Activated CD8-positive, alpha-beta memory T cell treated with anti-CD3 and anti-CD28 coated beads, Interleukin-2, amount 10 ng/mL, durations not matched to agents 7 days and 5 days (primary cell): ENCODE measurements around the gene C14orf132. TPM values are rescaled to one million over a fixed set of nuclear protein-coding genes. Genes with fewer than 3 reads are reported as not detected.

Source experiments
- ATAC-seq: fragments of 150-1000 bp; cut with Tn5 transposase; one replicate; pipeline ENCODE4 v1.10.0; 2021; ENCODE audit warnings: moderate library complexity
- CTCF ChIA-PET: fragments of 350-600 bp; sonication (Branson Sonifier 250); formaldehyde crosslinking; loops from one replicate; lab custom pipeline; 2021; ENCODE audit warnings: antibody characterized with exemption; lab: Charles Lee
- DNase-seq: peaks from one replicate; pipeline ENCODE4 v3.0.0-alpha.2; 2020
- H3K27ac Mint-ChIP-seq: one replicate; pipeline ENCODE4 v1.8.0; 2021; ENCODE audit warnings: mild to moderate bottlenecking, mixed read lengths
- H3K27me3 Mint-ChIP-seq: one replicate; pipeline ENCODE4 v1.8.0; 2021; ENCODE audit warnings: mixed read lengths
- H3K36me3 Mint-ChIP-seq: one replicate; pipeline ENCODE4 v1.8.0; 2021; ENCODE audit warnings: mild to moderate bottlenecking, mixed read lengths
- H3K4me1 Mint-ChIP-seq: one replicate; pipeline ENCODE4 v1.8.0; 2021; ENCODE audit warnings: mixed read lengths
- H3K4me3 Mint-ChIP-seq: one replicate; pipeline ENCODE4 v1.8.0; 2021; ENCODE audit warnings: mild to moderate bottlenecking, moderate library complexity, mixed read lengths
- H3K9me3 Mint-ChIP-seq: one replicate; pipeline ENCODE4 v1.8.0; 2022; ENCODE audit warnings: low read depth, mixed read lengths
- total RNA-seq, 2 experiments: library from RNA; stranded (reverse); gene quantifications; one replicate each; pipeline ENCODE4 v1.2.3, GENCODE V29; 2021

C14orf132 gene
- total RNA-seq, 2 experiments from 2014 or later, result 0.20 to 0.33 TPM

DNA sequence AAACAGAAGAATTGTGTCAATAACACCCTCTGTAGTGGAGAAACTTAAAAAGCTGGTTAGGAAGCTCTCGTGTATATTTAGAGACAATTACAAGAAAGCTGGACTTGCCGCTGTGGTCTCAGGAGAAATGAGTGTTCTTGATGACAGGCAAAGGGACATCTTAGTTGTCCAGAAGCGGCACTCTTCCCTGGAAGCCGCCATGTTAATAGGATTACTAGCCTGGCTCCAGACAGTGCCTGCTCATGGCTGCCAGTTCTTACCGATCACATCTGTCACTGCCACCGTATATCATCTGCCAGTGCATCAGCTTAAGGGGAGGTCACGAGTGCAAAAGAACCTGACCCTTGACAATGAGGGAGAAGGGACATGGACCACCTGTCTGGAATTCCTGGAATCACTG is 48.9 kb downstream of the C14orf132 start:
- H3K36me3 Mint-ChIP-seq, result no peaks in the 10 kb centered on the region
- DNase-seq (no peak), ATAC-seq (no peak)
- H3K27ac Mint-ChIP-seq, result no peak overlapping the region
- CTCF ChIA-PET, result no interaction called here
- no peaks in the 10 kb centered on the region for H3K27me3 Mint-ChIP-seq
- no peak overlapping the region for H3K4me3 Mint-ChIP-seq
- H3K9me3 Mint-ChIP-seq, result no peaks in the 10 kb centered on the region
- no peaks in the 10 kb centered on the region for H3K4me1 Mint-ChIP-seq

DNA sequence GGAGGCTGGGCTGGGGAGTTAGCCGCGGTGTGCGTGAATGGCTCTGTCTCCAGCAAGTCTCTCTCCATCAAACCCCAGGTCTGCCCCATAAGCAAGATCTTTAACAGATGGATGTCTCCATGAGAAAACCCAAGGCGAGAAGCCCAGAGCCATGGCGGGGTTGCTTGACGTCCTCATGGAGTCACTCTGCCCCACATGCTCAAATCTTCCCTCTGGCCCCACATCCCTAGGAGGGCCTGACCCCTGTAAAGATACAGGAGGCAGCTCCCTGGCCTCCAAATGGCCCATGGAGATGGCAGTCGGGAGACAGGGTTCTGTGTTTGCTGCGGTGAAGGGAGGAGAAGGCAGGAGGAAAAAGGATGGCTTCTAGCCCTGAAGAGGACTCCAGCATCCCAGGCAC is 49.3 kb downstream of the C14orf132 start:
- Mint-ChIP-seq H3K36me3 (no peaks in the 10 kb centered on the region), H3K4me3 (no peak overlapping the region), H3K4me1 (no peaks in the 10 kb centered on the region), H3K9me3 (no peaks in the 10 kb centered on the region), H3K27ac (no peak overlapping the region), H3K27me3 (no peaks in the 10 kb centered on the region)
- DNase-seq (no peak), ATAC-seq (no peak)
- CTCF ChIA-PET, result no interaction called here

- H3K36me3 Mint-ChIP-seq, result no peaks in the 10 kb centered on the region
- CTCF ChIA-PET, result no interaction called here
- H3K4me1 Mint-ChIP-seq, result no peaks in the 10 kb centered on the region
- H3K9me3 Mint-ChIP-seq, result no peaks in the 10 kb centered on the region
- DNase-seq (no peak), ATAC-seq (no peak)
- H3K27me3 Mint-ChIP-seq, result peaks cover 2% of the 10 kb centered on the region
- no peak overlapping the region for H3K27ac Mint-ChIP-seq
- no peak overlapping the region for H3K4me3 Mint-ChIP-seq
Observed at GRCh38 chr14:96088911-96089310, 49.7 kb downstream of the C14orf132 start.

- Mint-ChIP-seq H3K27me3 (peaks cover 2% of the 10 kb centered on the region), H3K4me3 (no peak overlapping the region), H3K27ac (no peak overlapping the region), H3K4me1 (no peaks in the 10 kb centered on the region), H3K9me3 (no peaks in the 10 kb centered on the region), H3K36me3 (no peaks in the 10 kb centered on the region)
- CTCF ChIA-PET, result no interaction called here
- ATAC-seq (no peak), DNase-seq (no peak)
Observed at GRCh38 chr14:96089401-96089800, 50.2 kb downstream of the C14orf132 start.

GRCh38 chr14:96090441-96091148 is 51.4 kb downstream of the C14orf132 start:
- Mint-ChIP-seq H3K36me3 (no peaks in the 10 kb centered on the region), H3K4me1 (no peaks in the 10 kb centered on the region), H3K4me3 (no peak overlapping the region), H3K9me3 (no peaks in the 10 kb centered on the region), H3K27me3 (peaks cover 2% of the 10 kb centered on the region), H3K27ac (no peak overlapping the region)
- DNase-seq, result no peak
- CTCF ChIA-PET, result no interaction called here
- no peak for ATAC-seq

- CTCF ChIA-PET, result no interaction called here
- Mint-ChIP-seq H3K4me3 (no peak overlapping the region), H3K9me3 (no peaks in the 10 kb centered on the region), H3K4me1 (no peaks in the 10 kb centered on the region), H3K36me3 (no peaks in the 10 kb centered on the region), H3K27ac (no peak overlapping the region), H3K27me3 (peaks cover 2% of the 10 kb centered on the region)
- no peak for ATAC-seq
- no peak for DNase-seq
Observed at GRCh38 chr14:96091149-96091693, 52.1 kb downstream of the C14orf132 start.

- Mint-ChIP-seq H3K27me3 (peaks cover 2% of the 10 kb centered on the region), H3K4me3 (no peak overlapping the region), H3K27ac (no peak overlapping the region), H3K9me3 (no peaks in the 10 kb centered on the region), H3K36me3 (no peaks in the 10 kb centered on the region), H3K4me1 (no peaks in the 10 kb centered on the region)
- DNase-seq, result no peak
- no peak for ATAC-seq
- CTCF ChIA-PET, result no interaction called here
Observed at GRCh38 chr14:96091941-96092411, 52.8 kb downstream of the C14orf132 start.

GRCh38 chr14:96092936-96093335 is 53.8 kb downstream of the C14orf132 start:
- H3K4me3 Mint-ChIP-seq, result no peak overlapping the region
- peaks cover 2% of the 10 kb centered on the region for H3K27me3 Mint-ChIP-seq
- no peaks in the 10 kb centered on the region for H3K36me3 Mint-ChIP-seq
- ATAC-seq (no peak), DNase-seq (no peak)
- no peaks in the 10 kb centered on the region for H3K9me3 Mint-ChIP-seq
- no peak overlapping the region for H3K27ac Mint-ChIP-seq
- CTCF ChIA-PET, result no interaction called here
- no peaks in the 10 kb centered on the region for H3K4me1 Mint-ChIP-seq

GRCh38 chr14:96094211-96094610 is 55.0 kb downstream of the C14orf132 start:
- Mint-ChIP-seq H3K9me3 (no peaks in the 10 kb centered on the region), H3K27me3 (peaks cover 2% of the 10 kb centered on the region), H3K4me1 (no peaks in the 10 kb centered on the region), H3K4me3 (no peak overlapping the region), H3K36me3 (no peaks in the 10 kb centered on the region), H3K27ac (no peak overlapping the region)
- no peak for DNase-seq
- ATAC-seq, result no peak
- CTCF ChIA-PET, result no interaction called here

DNA sequence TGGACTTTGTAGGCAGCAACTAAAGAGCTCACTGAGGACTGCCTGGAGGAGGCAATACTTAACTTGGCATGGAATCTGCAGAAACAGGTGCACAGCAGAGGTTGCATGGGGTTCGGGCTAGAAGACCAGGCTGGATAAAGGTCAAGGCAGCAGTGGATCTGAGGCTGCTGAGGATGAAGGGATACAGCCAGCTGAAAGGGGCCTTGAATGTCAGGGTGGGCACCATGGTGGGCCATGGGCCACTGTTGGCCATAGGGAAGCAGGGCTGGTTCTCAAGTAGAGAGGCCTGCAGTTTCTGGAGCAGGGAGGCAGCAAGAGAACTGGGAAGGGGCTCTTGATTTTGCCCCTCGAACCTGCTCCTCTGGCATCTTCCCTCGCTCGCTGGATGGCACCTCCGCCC is 55.5 kb downstream of the C14orf132 start:
- H3K27me3 Mint-ChIP-seq, result peaks cover 2% of the 10 kb centered on the region
- H3K4me3 Mint-ChIP-seq, result no peak overlapping the region
- ATAC-seq, result no peak
- H3K27ac Mint-ChIP-seq, result no peak overlapping the region
- no peaks in the 10 kb centered on the region for H3K4me1 Mint-ChIP-seq
- no peaks in the 10 kb centered on the region for H3K9me3 Mint-ChIP-seq
- no peaks in the 10 kb centered on the region for H3K36me3 Mint-ChIP-seq
- CTCF ChIA-PET, result no interaction called here
- DNase-seq, result no peak

DNA sequence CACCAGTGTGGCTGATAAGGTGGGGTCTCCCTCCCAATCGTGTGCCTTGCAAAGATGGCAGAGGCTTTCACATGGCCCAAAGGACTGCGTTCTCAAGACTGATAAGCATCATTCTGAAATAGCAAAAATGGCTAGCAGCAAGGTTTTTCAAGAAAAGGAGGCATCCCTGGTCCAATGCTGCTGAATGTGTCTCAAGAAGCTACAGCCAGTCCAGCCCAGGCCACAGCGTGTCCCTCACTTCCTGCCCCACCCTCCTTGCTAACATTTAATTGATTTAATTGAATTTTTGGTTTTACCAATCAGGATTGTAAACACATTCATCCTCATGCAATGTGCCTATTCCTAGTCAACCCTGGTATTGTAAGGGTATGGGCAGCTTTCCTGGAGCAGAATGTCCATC is 55.9 kb downstream of the C14orf132 start:
- DNase-seq (no peak), ATAC-seq (no peak)
- Mint-ChIP-seq H3K36me3 (no peaks in the 10 kb centered on the region), H3K4me1 (no peaks in the 10 kb centered on the region), H3K4me3 (no peak overlapping the region), H3K27me3 (peaks cover 2% of the 10 kb centered on the region), H3K27ac (no peak overlapping the region), H3K9me3 (no peaks in the 10 kb centered on the region)
- CTCF ChIA-PET, result no interaction called here

- CTCF ChIA-PET, result no interaction called here
- ATAC-seq, result no peak
- no peaks in the 10 kb centered on the region for H3K36me3 Mint-ChIP-seq
- H3K4me3 Mint-ChIP-seq, result no peak overlapping the region
- H3K9me3 Mint-ChIP-seq, result no peaks in the 10 kb centered on the region
- DNase-seq, result no peak
- no peaks in the 10 kb centered on the region for H3K4me1 Mint-ChIP-seq
- no peak overlapping the region for H3K27ac Mint-ChIP-seq
- peaks cover 2% of the 10 kb centered on the region for H3K27me3 Mint-ChIP-seq
Observed at GRCh38 chr14:96095581-96096476, 56.7 kb downstream of the C14orf132 start.

DNA sequence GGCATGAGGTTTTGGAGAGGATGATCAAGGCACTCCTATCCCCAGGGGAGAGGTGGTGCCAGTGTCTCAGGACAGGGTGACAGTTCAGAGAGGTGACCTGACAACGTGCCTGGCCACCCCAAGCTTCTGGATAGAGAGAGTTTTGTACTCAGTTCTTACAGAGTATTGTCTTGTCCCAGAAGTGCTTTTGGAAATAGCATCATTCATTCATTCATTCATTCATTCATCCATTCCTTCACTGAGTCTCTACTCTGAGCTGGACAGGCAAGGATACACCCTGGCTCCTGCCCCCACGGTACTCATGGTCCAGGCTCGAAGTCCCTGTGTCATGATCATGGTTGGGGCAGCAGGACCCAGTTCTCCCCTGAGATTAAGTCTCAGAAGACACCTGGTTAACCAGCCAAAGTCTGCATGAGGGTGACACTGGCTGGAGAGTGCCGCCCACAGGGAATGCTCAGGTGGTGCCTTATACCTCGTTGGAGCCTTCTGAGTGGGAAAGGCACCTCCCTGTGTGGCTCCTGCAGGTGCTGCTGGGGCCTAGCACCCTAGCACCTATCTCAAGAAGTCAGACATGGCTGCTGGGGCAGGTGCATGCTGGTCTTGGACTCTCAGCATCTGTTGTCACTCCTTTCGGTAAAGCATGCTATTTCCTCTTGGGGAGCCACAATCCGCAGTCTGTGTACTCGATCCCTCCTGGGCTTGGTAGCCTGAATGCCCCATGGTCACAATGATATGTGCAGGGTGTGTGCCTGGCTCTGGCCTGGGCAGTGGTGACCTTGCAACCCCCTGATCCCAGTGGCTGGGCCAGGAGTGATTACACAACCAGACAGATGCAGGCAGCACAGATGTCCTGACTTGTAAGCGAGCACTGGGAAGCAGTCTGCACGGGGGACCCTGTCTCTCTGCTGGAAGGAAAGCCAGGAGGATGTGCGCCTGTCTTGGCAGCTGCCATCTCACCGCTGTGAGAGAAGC is 57.8 kb downstream of the C14orf132 start:
- CTCF ChIA-PET, result no interaction called here
- Mint-ChIP-seq H3K27ac (no peak overlapping the region), H3K9me3 (no peaks in the 10 kb centered on the region), H3K36me3 (no peaks in the 10 kb centered on the region), H3K4me3 (no peak overlapping the region), H3K27me3 (peaks cover 2% of the 10 kb centered on the region), H3K4me1 (no peaks in the 10 kb centered on the region)
- ATAC-seq (no peak), DNase-seq (no peak)
